Loucy (cell line): ENCODE data around the gene C3orf33.
A peak's percentile ranks its signal among the peaks of the same experiment; 100 is the strongest.

Source experiments
- H2AFZ ChIP-seq: fragments of 200-600 bp; sonication (generic); 2 replicates; pipeline ENCODE4 v1.6.0; 2016; ENCODE audit warnings: antibody characterized with exemption, mild to moderate bottlenecking, low read length, moderate library complexity
- H3F3A ChIP-seq: fragments of 200-600 bp; 2 replicates; pipeline ENCODE4 v1.6.0; 2016; ENCODE audit warnings: antibody characterized with exemption, low read depth, mild to moderate bottlenecking
- H3K27me3 ChIP-seq: fragments of 200-600 bp; sonication (generic); 2 replicates; pipeline ENCODE4 v1.6.1; 2014; ENCODE audit warnings: low read length, mild to moderate bottlenecking; ENCODE audit not compliant: insufficient read depth, poor library complexity, severe bottlenecking
- H3K36me3 ChIP-seq: fragments of 200-600 bp; sonication (generic); 2 replicates; pipeline ENCODE4 v1.6.1; 2016; ENCODE audit warnings: low read length; ENCODE audit not compliant: insufficient read depth
- H3K4me1 ChIP-seq: fragments of 200-600 bp; sonication (generic); 2 replicates; pipeline ENCODE4 v1.5.1; 2014; ENCODE audit warnings: low read length, mild to moderate bottlenecking; ENCODE audit not compliant: insufficient read depth, poor library complexity, severe bottlenecking
- H3K4me2 ChIP-seq: fragments of 200-600 bp; sonication (generic); 2 replicates; pipeline ENCODE4 v1.6.0; 2014; ENCODE audit warnings: antibody characterized with exemption, low read length, low read depth, mild to moderate bottlenecking; ENCODE audit not compliant: poor library complexity, severe bottlenecking
- H3K4me3 ChIP-seq: fragments of 200-600 bp; sonication (generic); 2 replicates; pipeline ENCODE4 v1.5.1; 2014; ENCODE audit warnings: low read length, mild to moderate bottlenecking, mixed read lengths; ENCODE audit not compliant: poor library complexity, severe bottlenecking
- H3K79me2 ChIP-seq: fragments of 200-600 bp; sonication (generic); 2 replicates; pipeline ENCODE4 v1.6.1; 2014; ENCODE audit warnings: low read length; ENCODE audit not compliant: insufficient read depth
- H3K9ac ChIP-seq: fragments of 200-600 bp; sonication (generic); 2 replicates; pipeline ENCODE4 v1.6.0; 2014; ENCODE audit warnings: mild to moderate bottlenecking, low read depth, low read length, moderate library complexity; ENCODE audit not compliant: poor library complexity, severe bottlenecking
- H3K9me2 ChIP-seq: fragments of 200-600 bp; sonication (generic); replicated peaks from 2 replicates; pipeline ENCODE4 v1.6.1; 2016; ENCODE audit warnings: low read depth, low read length, mixed read lengths
- H3K9me3 ChIP-seq: fragments of 200-600 bp; sonication (generic); 2 replicates; pipeline ENCODE4 v1.6.1; 2014; ENCODE audit warnings: mild to moderate bottlenecking, antibody characterized with exemption, low read length, low read depth; ENCODE audit not compliant: insufficient read depth
- H4K20me1 ChIP-seq: fragments of 200-600 bp; sonication (generic); 2 replicates; pipeline ENCODE4 v1.6.0; 2014; ENCODE audit warnings: antibody characterized with exemption, low read length, mild to moderate bottlenecking; ENCODE audit not compliant: insufficient read depth, poor library complexity, severe bottlenecking
- EZH2phosphoT487 ChIP-seq: fragments of 200-600 bp; IDR thresholded peaks from 2 replicates; pipeline ENCODE4 v1.6.1; 2018; ENCODE audit warnings: antibody characterized with exemption, mild to moderate bottlenecking, moderate library complexity, borderline replicate concordance
- TF ChIP-seq, protein P1 (sequence below): fragments of 200-600 bp; sonication (generic); conservative IDR thresholded peaks from 2 replicates; pipeline ENCODE4 v1.5.1; 2014; ENCODE audit warnings: mild to moderate bottlenecking, antibody characterized with exemption, low read length

C3orf33 gene

DNA sequence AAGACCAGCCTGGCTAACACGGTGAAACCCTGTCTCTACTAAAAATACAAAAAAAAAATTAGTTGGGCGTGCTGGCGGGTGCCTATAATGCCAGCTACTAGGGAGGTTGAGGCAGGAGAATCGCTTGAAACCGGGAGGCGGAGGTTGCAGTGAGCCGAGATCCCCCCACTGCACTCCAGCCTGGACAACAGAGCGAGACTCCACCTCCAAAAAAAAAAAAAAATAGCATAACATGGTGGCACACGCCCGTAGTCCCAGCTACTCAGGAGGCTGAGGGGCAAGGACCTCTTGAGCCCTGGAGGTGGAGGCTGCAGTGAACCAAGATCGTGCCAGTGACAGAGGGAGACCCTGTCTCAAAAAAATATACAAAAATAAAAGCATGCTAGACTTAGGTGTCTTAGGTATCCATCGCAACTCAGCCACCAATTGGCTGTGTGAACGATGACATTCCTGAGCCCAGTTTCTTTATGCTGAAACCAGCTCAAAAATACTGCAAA lies 67.5 kb downstream of the C3orf33 start:
- Histone ChIP-seq H3K4me2 (no peak overlapping the region), H4K20me1 (no peaks in the 10 kb centered on the region), H3K9ac (no peak overlapping the region), H3K27me3 (peaks cover 8% of the 10 kb centered on the region), H3F3A (no peaks in the 10 kb centered on the region), H3K9me2 (no peaks in the 10 kb centered on the region), H2AFZ (no peak overlapping the region), H3K4me1 (peaks cover 3% of the 10 kb centered on the region), H3K4me3 (no peak overlapping the region), H3K9me3 (no peaks in the 10 kb centered on the region), H3K36me3 (no peaks in the 10 kb centered on the region), H3K79me2 (no peaks in the 10 kb centered on the region)
- TF ChIP-seq, protein P1, sequence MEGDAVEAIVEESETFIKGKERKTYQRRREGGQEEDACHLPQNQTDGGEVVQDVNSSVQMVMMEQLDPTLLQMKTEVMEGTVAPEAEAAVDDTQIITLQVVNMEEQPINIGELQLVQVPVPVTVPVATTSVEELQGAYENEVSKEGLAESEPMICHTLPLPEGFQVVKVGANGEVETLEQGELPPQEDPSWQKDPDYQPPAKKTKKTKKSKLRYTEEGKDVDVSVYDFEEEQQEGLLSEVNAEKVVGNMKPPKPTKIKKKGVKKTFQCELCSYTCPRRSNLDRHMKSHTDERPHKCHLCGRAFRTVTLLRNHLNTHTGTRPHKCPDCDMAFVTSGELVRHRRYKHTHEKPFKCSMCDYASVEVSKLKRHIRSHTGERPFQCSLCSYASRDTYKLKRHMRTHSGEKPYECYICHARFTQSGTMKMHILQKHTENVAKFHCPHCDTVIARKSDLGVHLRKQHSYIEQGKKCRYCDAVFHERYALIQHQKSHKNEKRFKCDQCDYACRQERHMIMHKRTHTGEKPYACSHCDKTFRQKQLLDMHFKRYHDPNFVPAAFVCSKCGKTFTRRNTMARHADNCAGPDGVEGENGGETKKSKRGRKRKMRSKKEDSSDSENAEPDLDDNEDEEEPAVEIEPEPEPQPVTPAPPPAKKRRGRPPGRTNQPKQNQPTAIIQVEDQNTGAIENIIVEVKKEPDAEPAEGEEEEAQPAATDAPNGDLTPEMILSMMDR = no peak

DNA sequence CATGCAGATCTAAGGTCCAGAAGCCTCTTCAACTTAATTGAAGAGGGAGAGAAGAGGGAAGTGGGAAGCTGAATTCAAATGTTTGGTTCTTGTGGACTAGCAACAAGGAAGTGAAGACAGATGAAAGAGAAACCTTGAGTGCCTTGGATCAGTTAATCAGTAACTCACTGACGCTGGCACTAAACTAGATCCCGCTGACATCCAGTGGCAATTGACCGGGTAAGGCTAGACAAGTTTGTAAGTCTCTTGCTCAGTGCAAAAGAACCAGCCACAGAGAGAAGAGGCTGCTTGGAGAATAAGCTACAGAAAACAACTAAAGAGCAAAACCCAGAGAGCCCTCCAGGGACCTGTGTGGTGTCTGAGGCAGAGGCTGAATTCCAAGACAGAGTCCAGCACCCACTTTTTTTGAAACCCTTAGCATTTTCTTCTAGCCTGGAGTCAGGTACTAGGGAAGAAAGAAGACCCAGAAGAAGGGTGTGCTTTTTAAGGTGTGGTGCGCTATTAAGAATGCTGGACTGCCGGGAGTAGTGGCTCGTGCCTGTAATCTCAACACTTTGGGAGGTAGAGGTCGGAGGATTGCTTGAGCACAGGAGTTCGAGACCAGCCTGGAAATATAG lies 68.1 kb downstream of the C3orf33 start:
- Histone ChIP-seq H3F3A (no peaks in the 10 kb centered on the region), H3K9ac (no peak overlapping the region), H2AFZ (peak overlapping the region; percentile 30), H3K4me1 (no peaks in the 10 kb centered on the region), H3K36me3 (no peaks in the 10 kb centered on the region), H4K20me1 (no peaks in the 10 kb centered on the region), H3K4me3 (no peak overlapping the region), H3K79me2 (no peaks in the 10 kb centered on the region), H3K9me3 (no peaks in the 10 kb centered on the region), H3K27me3 (peaks cover 1% of the 10 kb centered on the region), H3K9me2 (no peaks in the 10 kb centered on the region), H3K4me2 (no peak overlapping the region)
- TF ChIP-seq EZH2phosphoT487 = no peak
- TF ChIP-seq, protein P1 = no peak

DNA sequence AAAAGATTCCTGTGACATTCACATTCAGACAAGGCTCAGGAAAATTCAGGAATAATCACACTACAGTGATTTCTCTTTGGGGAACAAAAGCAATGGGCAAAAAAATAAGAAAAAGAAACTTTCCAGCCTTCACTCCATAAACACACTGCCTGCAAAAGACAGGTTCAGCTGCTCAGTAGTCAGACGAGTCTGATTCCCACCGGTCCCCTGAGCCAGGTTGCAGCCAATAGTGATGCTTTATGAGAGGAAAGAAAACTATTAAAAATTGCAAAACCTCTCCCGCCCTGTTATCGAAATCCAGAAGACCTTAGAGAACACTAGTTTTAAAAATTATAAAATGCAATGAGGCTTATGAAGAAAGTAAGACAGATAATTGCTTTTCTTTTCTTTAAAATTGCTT lies 69.7 kb downstream of the C3orf33 start:
- Histone ChIP-seq H3F3A (no peaks in the 10 kb centered on the region), H3K9ac (no peak overlapping the region), H2AFZ (0 out of 2 replicates have a peak overlapping the region, but pooled peaks have one; percentile 5), H3K9me3 (no peaks in the 10 kb centered on the region), H3K36me3 (no peaks in the 10 kb centered on the region), H3K4me2 (no peak overlapping the region), H3K4me1 (no peaks in the 10 kb centered on the region), H4K20me1 (no peaks in the 10 kb centered on the region), H3K9me2 (no peaks in the 10 kb centered on the region), H3K79me2 (no peaks in the 10 kb centered on the region), H3K4me3 (no peak overlapping the region), H3K27me3 (no peaks in the 10 kb centered on the region)
- no peak for TF ChIP-seq EZH2phosphoT487
- TF ChIP-seq, protein P1 = no peak
